ENCODE measurements around the gene MYO1B. TPM values are rescaled to one million over a fixed set of nuclear protein-coding genes. Genes with fewer than 3 reads are reported as not detected.
A peak's percentile ranks its signal among the peaks of the same experiment; 100 is the strongest.

Gene MYO1B
- total RNA-seq (2014; rRNA removed; shearing (Covaris generic)) (197 and 211 TPM in 2 replicates), polyA plus RNA-seq (2016; fragmentation: Nextera tagmentation; extraction: Ambion mirVana) (120 and 126 TPM in 2 replicates)

DNA sequence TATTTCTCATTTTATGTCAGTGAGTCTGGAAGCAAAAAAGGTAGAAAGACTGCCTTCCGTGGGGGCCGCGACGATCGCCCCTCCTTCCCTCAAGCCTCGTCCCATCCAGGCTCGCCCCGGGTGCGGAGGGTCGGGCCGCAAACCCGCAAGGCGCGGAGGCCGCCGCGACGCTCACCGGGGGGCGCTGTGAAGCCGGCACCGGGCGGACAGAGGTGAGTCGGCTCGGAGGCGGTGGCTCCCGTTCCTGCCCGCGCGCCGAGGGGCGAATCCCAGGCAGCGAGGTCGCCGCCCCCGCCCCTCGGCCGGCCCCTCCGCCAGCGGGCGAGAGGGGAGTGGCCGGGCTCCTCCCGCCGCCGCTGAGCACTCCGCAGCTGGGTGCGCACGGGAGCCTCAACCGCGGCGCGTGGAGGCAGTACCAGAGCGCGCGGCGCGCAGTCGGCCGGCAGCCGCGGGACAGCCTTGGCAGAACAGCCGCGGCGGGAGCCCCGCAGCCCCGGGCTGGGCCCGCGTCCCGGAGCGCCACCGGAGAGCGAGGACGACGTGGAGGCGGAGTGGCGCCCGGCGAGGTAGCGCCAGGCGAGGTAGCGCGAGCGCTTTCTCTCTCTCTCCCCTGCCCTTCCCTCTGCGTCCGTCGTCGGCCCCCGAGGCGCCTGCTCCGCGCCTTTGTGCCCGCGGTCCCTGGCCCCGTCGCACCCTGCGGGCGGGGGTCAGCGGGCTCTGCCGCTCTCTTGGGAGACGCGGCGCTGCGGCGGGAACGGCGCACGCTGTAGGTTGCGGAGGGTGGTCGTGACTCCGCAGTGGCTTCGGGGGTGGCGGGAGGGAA lies at the start of gene MYO1B:
MYO1B (plus strand) TSS at position 359 of the 823 bp plus-strand sequence. CDS start 31,492 bp downstream, outside the sequence.
- peak within 1 kb of the TSS; percentile 96 for H3K4me2 ChIP-seq (ENCODE audit: unreplicated experiment)
- 1% methylated on average over 79 to 90 of the region's 112 CpGs for WGBS, 2 experiments (ENCODE audit: low coverage in 1 of 2, low lambda C conversion rate in 2 of 2, missing lambda C conversion rate in 2 of 2)
- peak within 1 kb of the TSS; percentile 84 for H3K9ac ChIP-seq
- H3K27ac ChIP-seq, result peak within 1 kb of the TSS; percentile 87
- no peaks in the 10 kb centered on the region for H3K27me3 ChIP-seq (replicated peaks; ENCODE audit: insufficient read depth)
- in situ Hi-C loops (cut with MboI), result no loop called here
- H3F3A ChIP-seq (ENCODE audit: insufficient read depth), result peaks cover 62% of the 10 kb centered on the region
- peak within 1 kb of the TSS; percentile 75 for H2AFZ ChIP-seq
- no peaks in the 10 kb centered on the region for H3K9me2 ChIP-seq (ENCODE audit: insufficient read depth)
- 0 out of 2 replicates have a peak, but pooled peaks cover under 1% of the 10 kb centered on the region for H4K20me1 ChIP-seq (ENCODE audit: insufficient read depth)
- TF ChIP-seq EZH2 (IDR thresholded peaks at IDR 0.05; ENCODE audit: insufficient read depth, poor library complexity, severe bottlenecking), result no peak
- no peak for TF ChIP-seq EZH2phosphoT487 (IDR thresholded peaks at IDR 0.05; ENCODE audit: insufficient read depth, low read depth)
- H3K4me1 ChIP-seq (ENCODE audit: insufficient read depth), result peaks cover 24% of the 10 kb centered on the region
- peak; percentile 85 for DNase-seq
- peak within 1 kb of the TSS; percentile 94 for H3K4me3 ChIP-seq
- H3K9me3 ChIP-seq (ENCODE audit: low read depth), result no peaks in the 10 kb centered on the region
- 0 out of 2 replicates have a peak, but pooled peaks cover 3% of the 10 kb centered on the region for H3K36me3 ChIP-seq (ENCODE audit: low read depth)
- peaks cover 47% of the 10 kb centered on the region for H3K79me2 ChIP-seq (ENCODE audit: insufficient read depth)

DNA sequence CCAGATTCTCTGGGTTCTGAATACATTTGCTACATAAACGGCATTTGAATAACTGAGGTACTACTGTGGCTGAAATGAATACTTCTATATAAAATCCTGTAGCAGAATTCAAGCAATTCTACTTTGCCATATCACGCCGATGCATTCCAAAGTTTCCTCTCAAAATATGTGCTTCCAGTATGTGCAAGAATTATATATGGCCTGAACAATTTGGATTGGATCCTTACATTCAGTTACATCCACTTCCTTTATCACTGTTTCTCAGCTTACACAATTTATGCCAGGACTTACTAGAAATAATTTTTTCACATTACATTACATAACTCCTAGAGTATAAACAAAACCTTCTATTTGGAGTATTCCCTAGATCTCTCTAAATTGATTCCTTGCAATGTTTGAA lies 48.1 kb upstream of the MYO1B start:
- Histone ChIP-seq H3K9me3 (ENCODE audit: low read depth) (no peaks in the 10 kb centered on the region), H3K9ac (no peak overlapping the region), H3K9me2 (ENCODE audit: insufficient read depth) (no peaks in the 10 kb centered on the region), H3K4me1 (ENCODE audit: insufficient read depth) (peaks cover 8% of the 10 kb centered on the region), H3K79me2 (ENCODE audit: insufficient read depth) (no peaks in the 10 kb centered on the region), H3K36me3 (ENCODE audit: low read depth) (no peaks in the 10 kb centered on the region), H4K20me1 (ENCODE audit: insufficient read depth) (no peaks in the 10 kb centered on the region), H3K4me2 (ENCODE audit: unreplicated experiment) (no peak overlapping the region), H3F3A (ENCODE audit: insufficient read depth) (peaks cover 2% of the 10 kb centered on the region), H2AFZ (no peak overlapping the region), H3K27ac (no peak overlapping the region), H3K27me3 (replicated peaks; ENCODE audit: insufficient read depth) (no peaks in the 10 kb centered on the region), H3K4me3 (no peak overlapping the region)
- in situ Hi-C loops (cut with MboI), result no loop called here
- no peak for DNase-seq
- TF ChIP-seq EZH2 (IDR thresholded peaks at IDR 0.05; ENCODE audit: insufficient read depth, poor library complexity, severe bottlenecking), result no peak
- no peak for TF ChIP-seq EZH2phosphoT487 (IDR thresholded peaks at IDR 0.05; ENCODE audit: insufficient read depth, low read depth)
- WGBS, 2 experiments (ENCODE audit: low coverage in 1 of 2, low lambda C conversion rate in 2 of 2, missing lambda C conversion rate in 2 of 2), result 87 to 90% methylated on average over 3 of the region's 3 CpGs

DNA sequence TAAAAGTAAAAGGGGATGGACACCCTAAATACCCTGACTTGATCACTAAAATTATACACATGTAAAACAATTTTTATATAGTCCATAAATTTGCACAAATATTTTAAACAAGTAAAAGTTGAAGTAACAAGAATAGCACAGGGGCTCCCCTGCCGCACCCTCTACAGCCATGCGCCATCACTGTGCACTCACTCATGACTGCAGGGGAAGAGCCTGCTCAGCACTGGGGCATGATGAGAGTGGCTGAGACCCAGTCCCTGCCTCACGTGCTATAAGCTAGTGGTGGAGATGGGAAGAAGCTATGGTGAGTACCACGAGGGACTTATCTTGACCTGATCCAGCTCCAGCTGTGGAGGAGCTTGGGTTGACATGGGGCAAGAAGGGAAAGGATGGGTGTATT lies 46.9 kb upstream of the MYO1B start:
- Histone ChIP-seq H3K4me3 (no peak overlapping the region), H3K9me2 (ENCODE audit: insufficient read depth) (no peaks in the 10 kb centered on the region), H3K9me3 (ENCODE audit: low read depth) (no peaks in the 10 kb centered on the region), H4K20me1 (ENCODE audit: insufficient read depth) (no peaks in the 10 kb centered on the region), H3K79me2 (ENCODE audit: insufficient read depth) (no peaks in the 10 kb centered on the region), H2AFZ (no peak overlapping the region), H3K9ac (no peak overlapping the region), H3F3A (ENCODE audit: insufficient read depth) (peaks cover 14% of the 10 kb centered on the region), H3K4me1 (ENCODE audit: insufficient read depth) (peaks cover 20% of the 10 kb centered on the region), H3K4me2 (ENCODE audit: unreplicated experiment) (no peak overlapping the region), H3K27ac (no peak overlapping the region), H3K36me3 (ENCODE audit: low read depth) (no peaks in the 10 kb centered on the region), H3K27me3 (replicated peaks; ENCODE audit: insufficient read depth) (no peaks in the 10 kb centered on the region)
- in situ Hi-C loops (cut with MboI), result no loop called here
- TF ChIP-seq EZH2phosphoT487 (IDR thresholded peaks at IDR 0.05; ENCODE audit: insufficient read depth, low read depth) (no peak), EZH2 (IDR thresholded peaks at IDR 0.05; ENCODE audit: insufficient read depth, poor library complexity, severe bottlenecking) (no peak)
- no peak for DNase-seq
- WGBS, 2 experiments (ENCODE audit: low coverage in 1 of 2, low lambda C conversion rate in 2 of 2, missing lambda C conversion rate in 2 of 2), result 90 to 94% methylated on average over 4 of the region's 4 CpGs

DNA sequence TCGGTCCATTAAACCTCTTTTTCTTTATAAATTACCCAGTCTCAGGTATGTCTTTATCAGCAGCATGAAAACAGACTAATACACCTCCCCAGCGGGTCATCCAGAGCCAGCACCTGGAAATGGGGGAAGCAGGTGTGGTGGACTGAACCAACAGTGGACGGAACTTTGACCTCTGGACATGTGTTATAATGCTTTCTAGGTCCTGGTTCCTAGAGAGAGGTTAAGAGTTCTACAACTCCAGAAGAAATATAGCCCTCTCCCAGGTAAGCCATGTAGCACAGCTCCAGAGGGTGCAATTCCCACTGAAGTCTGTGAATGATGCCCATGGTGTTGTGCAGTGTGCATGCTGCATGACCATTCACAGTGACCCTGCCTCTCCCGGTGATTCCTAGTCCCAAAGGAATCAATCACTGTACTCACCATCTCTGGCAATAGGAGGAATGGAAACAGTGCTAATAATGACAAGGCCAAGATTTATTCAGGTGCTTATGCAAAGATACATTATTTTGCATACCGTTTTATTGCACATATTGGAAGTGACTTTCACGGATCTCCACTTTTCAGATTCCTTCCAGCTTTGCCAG lies 45.2 kb upstream of the MYO1B start:
- Histone ChIP-seq H3K9ac (no peak overlapping the region), H3K27me3 (replicated peaks; ENCODE audit: insufficient read depth) (no peaks in the 10 kb centered on the region), H3K4me2 (ENCODE audit: unreplicated experiment) (no peak overlapping the region), H3K4me1 (ENCODE audit: insufficient read depth) (peaks cover 22% of the 10 kb centered on the region), H3F3A (ENCODE audit: insufficient read depth) (peaks cover 24% of the 10 kb centered on the region), H3K79me2 (ENCODE audit: insufficient read depth) (no peaks in the 10 kb centered on the region), H3K4me3 (no peak overlapping the region), H3K27ac (no peak overlapping the region), H3K9me2 (ENCODE audit: insufficient read depth) (no peaks in the 10 kb centered on the region), H3K36me3 (ENCODE audit: low read depth) (no peaks in the 10 kb centered on the region), H2AFZ (no peak overlapping the region), H3K9me3 (ENCODE audit: low read depth) (no peaks in the 10 kb centered on the region), H4K20me1 (ENCODE audit: insufficient read depth) (no peaks in the 10 kb centered on the region)
- DNase-seq, result no peak
- in situ Hi-C loops (cut with MboI), result no loop called here
- TF ChIP-seq EZH2phosphoT487 (IDR thresholded peaks at IDR 0.05; ENCODE audit: insufficient read depth, low read depth), result no peak
- no peak for TF ChIP-seq EZH2 (IDR thresholded peaks at IDR 0.05; ENCODE audit: insufficient read depth, poor library complexity, severe bottlenecking)
- 85 to 88% methylated on average over 6 of the region's 6 CpGs for WGBS, 2 experiments (ENCODE audit: low coverage in 1 of 2, low lambda C conversion rate in 2 of 2, missing lambda C conversion rate in 2 of 2)

Data from GM23248 (cell line).